GM13976 (cell line): Measurements from ENCODE around the gene SMIM12.

ENCODE experiments used
- DNase-seq: peaks from one replicate; pipeline ENCODE4 v3.0.0; 2012; ENCODE audit warnings: low spot score
- CTCF ChIP-seq: IDR thresholded peaks from 2 replicates; pipeline ENCODE4 v1.5.1; 2012; ENCODE audit warnings: borderline replicate concordance, mild to moderate bottlenecking; ENCODE audit not compliant: insufficient read depth; ENCODE audit errors: extremely low read depth, missing control alignments, control extremely low read depth
- in situ Hi-C: fragments of 300-500 bp; cut with MboI; formaldehyde crosslinking; loops from one replicate; pipeline ENCODE4 v1.12.0; 2022; ENCODE audit warnings: low sequenced_read_pairs, mixed read lengths, inconsistent platforms; ENCODE audit not compliant: unreplicated experiment

The SMIM12 gene

GRCh38 chr1:34896612-34897011 lies 37.1 kb upstream of the SMIM12 start:
- TF ChIP-seq CTCF = peak; percentile 25
- no peak for DNase-seq
- in situ Hi-C loops = no loop called here

GRCh38 chr1:34889705-34890104 lies 30.2 kb upstream of the SMIM12 start:
- no peak for DNase-seq
- TF ChIP-seq CTCF = no peak
- in situ Hi-C loops = no loop called here

GRCh38 chr1:34887593-34887992 lies 28.0 kb upstream of the SMIM12 start:
- in situ Hi-C loops = no loop called here
- no peak for TF ChIP-seq CTCF
- no peak for DNase-seq

GRCh38 chr1:34885405-34886247 lies 26.1 kb upstream of the SMIM12 start:
- TF ChIP-seq CTCF = no peak
- peak; percentile 65 for DNase-seq
- in situ Hi-C loops = no loop called here

- no peak for TF ChIP-seq CTCF
- no peak for DNase-seq
- in situ Hi-C loops = no loop called here
Measured at GRCh38 chr1:34884961-34885360, 25.4 kb upstream of the SMIM12 start.

GRCh38 chr1:34884536-34884935 lies 25.0 kb upstream of the SMIM12 start:
- no peak for TF ChIP-seq CTCF
- no peak for DNase-seq
- in situ Hi-C loops = no loop called here
